Fibroblast of pulmonary artery (primary cell): ENCODE data around the gene IRX1.

Experiments
- DNase-seq: peaks from one replicate; pipeline ENCODE4 v3.0.0-alpha.2; 2010; ENCODE audit warnings: low read depth
- H3K4me3 ChIP-seq: replicated peaks from 2 replicates; pipeline ENCODE4 v1.5.1; 2011; ENCODE audit warnings: low read depth, mild to moderate bottlenecking, control low read depth, low read length, moderate library complexity
- TF ChIP-seq, protein P1 (sequence below): IDR thresholded peaks from 2 replicates; pipeline ENCODE4 v1.5.1; 2011; ENCODE audit warnings: mild to moderate bottlenecking, control low read depth, low read length, inconsistent platforms; ENCODE audit errors: missing control alignments

The IRX1 gene

DNA sequence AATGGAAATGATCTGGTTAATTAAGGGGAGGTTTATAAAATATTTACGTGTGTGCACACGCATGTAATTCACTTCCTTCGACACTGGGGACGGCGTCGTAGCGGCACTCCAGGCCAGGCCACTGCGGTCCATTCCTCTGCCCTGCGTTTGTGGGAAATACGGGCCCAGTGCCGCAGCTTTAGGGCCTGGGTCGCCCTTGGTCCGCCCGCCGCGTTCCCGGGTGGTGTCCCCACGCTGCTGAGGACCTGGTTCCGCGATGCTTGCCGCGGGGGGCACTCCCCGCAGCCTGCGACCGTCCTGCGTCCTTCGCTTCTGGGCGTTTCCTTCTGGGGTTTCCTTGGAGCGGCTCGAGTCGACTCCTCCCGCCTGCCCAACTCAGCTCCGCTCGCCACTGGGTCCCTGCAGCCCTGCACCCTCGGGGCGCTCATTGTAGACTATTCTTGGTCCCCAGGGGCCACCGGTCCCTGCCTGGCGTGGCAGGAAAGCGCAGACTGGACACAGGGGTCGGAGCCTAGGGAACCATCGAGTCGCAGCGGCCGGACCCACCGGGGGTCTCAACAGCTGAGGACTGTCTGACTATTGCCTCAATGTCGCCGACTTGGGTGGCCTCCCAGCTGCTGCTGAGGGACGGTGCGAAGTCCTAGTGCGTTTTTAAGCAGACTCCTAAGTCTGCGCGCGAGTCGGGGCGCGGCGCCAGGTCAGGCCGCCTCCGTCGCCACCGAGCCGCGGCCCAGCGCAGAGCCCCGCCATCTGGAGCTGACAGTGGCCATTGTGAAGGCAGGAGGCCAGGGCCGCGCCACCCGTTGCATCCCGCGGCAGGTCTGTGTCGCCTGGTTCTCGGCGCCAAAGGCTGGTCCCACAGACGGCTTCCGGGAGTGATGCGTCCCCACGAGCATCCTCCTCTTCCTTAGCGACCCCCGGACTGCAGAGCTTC lies 4.4 kb upstream of the IRX1 start:
- H3K4me3 ChIP-seq, result no peak overlapping the region
- DNase-seq, result no peak
- TF ChIP-seq, protein P1, sequence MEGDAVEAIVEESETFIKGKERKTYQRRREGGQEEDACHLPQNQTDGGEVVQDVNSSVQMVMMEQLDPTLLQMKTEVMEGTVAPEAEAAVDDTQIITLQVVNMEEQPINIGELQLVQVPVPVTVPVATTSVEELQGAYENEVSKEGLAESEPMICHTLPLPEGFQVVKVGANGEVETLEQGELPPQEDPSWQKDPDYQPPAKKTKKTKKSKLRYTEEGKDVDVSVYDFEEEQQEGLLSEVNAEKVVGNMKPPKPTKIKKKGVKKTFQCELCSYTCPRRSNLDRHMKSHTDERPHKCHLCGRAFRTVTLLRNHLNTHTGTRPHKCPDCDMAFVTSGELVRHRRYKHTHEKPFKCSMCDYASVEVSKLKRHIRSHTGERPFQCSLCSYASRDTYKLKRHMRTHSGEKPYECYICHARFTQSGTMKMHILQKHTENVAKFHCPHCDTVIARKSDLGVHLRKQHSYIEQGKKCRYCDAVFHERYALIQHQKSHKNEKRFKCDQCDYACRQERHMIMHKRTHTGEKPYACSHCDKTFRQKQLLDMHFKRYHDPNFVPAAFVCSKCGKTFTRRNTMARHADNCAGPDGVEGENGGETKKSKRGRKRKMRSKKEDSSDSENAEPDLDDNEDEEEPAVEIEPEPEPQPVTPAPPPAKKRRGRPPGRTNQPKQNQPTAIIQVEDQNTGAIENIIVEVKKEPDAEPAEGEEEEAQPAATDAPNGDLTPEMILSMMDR, result no peak

DNA sequence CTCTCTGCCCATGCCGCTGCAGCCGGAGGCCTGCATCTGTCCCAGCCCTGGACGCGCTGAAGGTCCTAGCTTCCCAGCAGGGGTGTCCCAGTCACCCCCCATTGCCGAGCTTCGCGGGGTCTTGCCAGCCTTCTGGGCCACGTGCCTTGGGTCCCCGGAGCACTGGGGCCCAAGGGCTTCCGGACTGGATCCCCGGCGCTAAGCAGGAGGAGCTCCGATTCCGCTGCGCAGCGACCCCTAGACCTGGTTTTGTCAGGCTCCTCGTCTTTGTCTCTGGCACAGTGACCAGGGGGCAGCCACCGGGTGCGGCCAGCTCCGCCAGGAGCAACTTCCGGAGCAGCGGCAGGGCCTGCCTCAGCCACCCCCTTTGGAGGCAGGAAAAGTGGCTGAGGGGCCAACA lies 3.3 kb upstream of the IRX1 start:
- TF ChIP-seq, protein P1, result no peak
- no peak for DNase-seq
- H3K4me3 ChIP-seq, result no peak overlapping the region

DNA sequence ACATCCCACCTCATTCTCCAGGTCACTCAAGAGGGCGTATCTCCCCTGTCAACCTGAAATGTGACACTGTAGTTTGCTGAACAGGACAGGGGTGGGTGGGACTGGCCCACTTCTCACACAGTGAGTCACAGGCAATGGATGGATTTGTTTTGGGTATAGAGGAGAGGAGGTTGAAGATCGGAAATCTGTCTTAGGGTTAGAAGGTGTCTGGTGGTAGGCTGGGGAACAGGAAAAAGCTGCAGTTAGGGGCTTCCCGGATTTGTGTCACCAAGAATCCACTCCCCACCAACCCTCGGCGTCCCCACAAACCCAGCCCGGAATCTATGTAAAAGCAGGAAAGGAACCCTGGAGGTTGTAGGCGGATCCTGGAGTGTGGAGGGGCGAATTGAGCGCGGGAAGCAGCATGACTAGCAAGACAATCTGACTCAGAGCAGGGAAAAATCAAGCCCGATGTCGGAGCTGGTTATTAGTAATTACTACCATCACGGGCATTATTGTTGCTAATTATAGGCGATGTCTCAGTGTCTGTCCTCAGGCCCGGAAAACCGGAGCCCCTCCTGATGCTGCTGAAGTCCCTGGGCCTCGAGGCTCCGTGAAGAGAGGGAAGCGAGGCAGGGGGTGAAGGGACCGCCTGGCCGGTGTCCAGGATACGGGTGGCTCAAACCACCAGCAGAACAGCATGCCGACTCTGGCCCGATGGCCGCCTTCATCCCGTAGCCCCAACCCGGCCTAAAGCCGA lies 1.7 kb upstream of the IRX1 start:
- TF ChIP-seq, protein P1, result no peak
- H3K4me3 ChIP-seq, result no peak overlapping the region
- DNase-seq, result no peak

DNA sequence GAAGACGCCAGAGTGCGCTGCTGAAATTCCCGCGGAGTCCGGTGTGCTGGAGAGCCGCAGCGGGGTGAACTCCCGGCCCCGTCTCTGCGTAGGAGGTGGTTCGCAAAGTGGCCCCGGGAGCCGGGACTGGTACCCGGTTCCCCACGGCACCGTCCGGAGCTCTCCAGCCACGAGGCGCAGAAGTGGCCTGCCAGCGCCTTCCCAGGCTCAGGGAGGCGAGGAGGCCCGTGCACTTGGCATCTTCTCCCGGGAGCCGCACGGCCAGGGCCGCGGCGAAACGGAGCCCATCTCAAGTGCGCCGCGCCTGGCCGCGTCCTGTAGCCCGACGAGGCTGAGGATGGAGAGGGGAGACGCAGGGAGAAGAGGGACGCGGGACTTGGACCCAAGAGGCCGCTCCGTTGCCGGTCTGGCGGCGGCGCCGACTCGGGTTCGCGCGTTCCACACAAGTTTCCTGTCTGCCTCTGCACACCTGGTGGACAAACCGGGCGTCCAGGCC lies 1.1 kb upstream of the IRX1 start:
- no peak for DNase-seq
- no peak overlapping the region for H3K4me3 ChIP-seq
- TF ChIP-seq, protein P1, result no peak

DNA sequence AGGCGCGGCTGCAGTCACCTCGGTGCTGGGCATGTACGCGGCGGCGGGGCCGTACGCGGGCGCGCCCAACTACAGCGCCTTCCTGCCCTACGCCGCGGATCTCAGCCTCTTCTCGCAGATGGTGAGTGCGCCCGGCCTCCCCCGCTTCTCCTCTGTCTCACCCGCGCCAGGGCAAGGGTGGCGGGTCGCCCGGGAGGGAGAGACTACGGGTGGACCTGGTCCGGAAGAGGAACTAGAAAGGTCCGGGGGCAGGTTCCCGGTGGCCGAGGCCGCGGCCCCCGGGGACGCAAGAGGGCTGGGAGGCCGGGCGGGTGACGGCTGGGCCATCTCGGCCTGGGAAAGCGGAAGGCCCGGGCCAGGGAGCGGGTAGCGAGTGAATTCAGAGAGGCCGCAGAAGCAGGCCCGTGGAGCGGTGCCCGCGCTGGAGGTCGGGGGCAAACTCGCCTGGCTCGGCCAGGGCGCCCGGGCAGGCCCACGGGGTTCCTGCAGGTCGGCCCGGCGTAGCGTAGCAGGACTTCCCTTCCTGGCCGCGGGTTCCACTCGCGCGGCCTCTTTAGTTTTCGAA lies 711 bp downstream of the IRX1 start:
- DNase-seq, result no peak
- TF ChIP-seq, protein P1, result no peak
- no peak overlapping the region for H3K4me3 ChIP-seq

DNA sequence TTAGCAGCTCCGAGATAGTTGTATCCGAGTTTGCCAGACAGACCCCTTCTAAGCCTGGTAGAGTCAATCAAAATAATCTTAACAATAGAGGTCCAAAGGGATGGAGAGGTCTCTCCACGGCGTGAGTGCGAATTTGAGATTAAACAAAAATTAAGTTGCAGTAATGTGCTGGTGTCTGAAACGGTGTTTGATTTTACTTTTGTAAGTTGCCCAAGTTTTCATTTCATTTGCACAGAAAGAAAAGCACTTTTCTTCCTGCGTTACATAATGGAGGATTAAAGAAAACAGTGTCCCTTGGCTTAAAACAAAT lies 1.2 kb downstream of the IRX1 start:
- no peak overlapping the region for H3K4me3 ChIP-seq
- DNase-seq, result no peak

More for the DNA sequence above, 1.2 kb downstream of the IRX1 start:
- TF ChIP-seq, protein P1, result no peak
